Spleen (tissue), 11 donors: ENCODE results near the gene PDGFRB. TPM values are rescaled to one million over a fixed set of nuclear protein-coding genes. Genes with fewer than 3 reads are reported as not detected.

Source experiments
- DNase-seq: peaks from one replicate; pipeline ENCODE4 v3.0.0-alpha.2; 2020
- H3K27ac ChIP-seq, 8 donors: fragments of 200-600 bp; sonication (generic) in 7 of 8; 1 replicate in 4 of 8; 2 replicates in 4 of 8; pipeline versions ENCODE4 v1.5.0 to v1.8.0; 2016 to 2021; ENCODE audit warnings: inconsistent platforms in 4 of 8, mild to moderate bottlenecking in 4 of 8, moderate library complexity in 1 of 8
- H3K27me3 ChIP-seq, 7 donors: fragments of 200-600 bp; sonication (generic) in 6 of 7; replicated peaks in 1 of 7; 1 replicate in 4 of 7; 2 replicates in 3 of 7; pipeline versions ENCODE4 v1.5.0 to v1.8.0; 2016 to 2021; ENCODE audit warnings: inconsistent platforms in 3 of 7, mild to moderate bottlenecking in 1 of 7
- H3K36me3 ChIP-seq, 6 donors: fragments of 200-600 bp; sonication (generic) in 5 of 6; 1 replicate in 4 of 6; 2 replicates in 2 of 6; pipeline versions ENCODE4 v1.5.0 to v1.8.0; 2016 to 2021; ENCODE audit warnings: inconsistent platforms in 2 of 6
- H3K4me1 ChIP-seq, 6 donors: fragments of 200-600 bp; sonication (generic) in 5 of 6; 1 replicate in 3 of 6; 2 replicates in 3 of 6; pipeline versions ENCODE4 v1.5.0 to v1.8.0; 2016 to 2021; ENCODE audit warnings: inconsistent platforms in 3 of 6
- H3K4me3 ChIP-seq, 8 donors: fragments of 200-600 bp; sonication (generic) in 7 of 8; 1 replicate in 4 of 8; 2 replicates in 4 of 8; pipeline versions ENCODE4 v1.5.0 to v1.8.0; 2016 to 2021; ENCODE audit warnings: inconsistent platforms in 4 of 8, mild to moderate bottlenecking in 4 of 8, moderate library complexity in 2 of 8
- H3K9me3 ChIP-seq, 8 donors: fragments of 200-600 bp; sonication (generic) in 7 of 8; 1 replicate in 4 of 8; 2 replicates in 4 of 8; pipeline versions ENCODE4 v1.5.0 to v1.8.0; 2016 to 2021; ENCODE audit warnings: inconsistent platforms in 4 of 8
- POLR2A ChIP-seq, 3 donors: fragments of 450-650 bp; IDR thresholded peaks; one replicate each; pipeline ENCODE4 v1.5.1; 2017; ENCODE audit warnings: antibody characterized with exemption in 3 of 3, mild to moderate bottlenecking in 1 of 3
- POLR2AphosphoS5 ChIP-seq, 3 donors: sonication (generic); formaldehyde crosslinking; IDR thresholded peaks; one replicate each; pipeline ENCODE4 v1.5.1; 2017; ENCODE audit warnings: antibody characterized with exemption in 3 of 3
- WGBS, 5 donors: extraction: QIAGEN DNeasy Blood & Tissue Kit in 3 of 5; methylation state at CpG; one replicate each; pipeline versions ENCODE4 v1.1.5 to v1.1.7; 2013 to 2018; 5-methylcytosine and 5-hydroxymethylcytosine counted together
- intact Hi-C: fragments of 100-400 bp; cut with DNase I; formaldehyde crosslinking; loops from one replicate; pipeline ENCODE4 v1.15.0; 2023; ENCODE audit warnings: low total_unique reads
- polyA plus RNA-seq, 3 donors: library from polyadenylated mRNA; stranded (reverse); fragments of 200-250 nt; gene quantifications; one replicate each; pipeline ENCODE4 v1.2.1, GENCODE V29; 2013
- total RNA-seq, 7 donors: library from RNA; depleted of rRNA in 3 of 7; stranded (reverse); fragments of >200 nt in 3 of 7; fragmentation: NEBNext Ultra II Directional in 4 of 7; extraction: Animal tissue kit (Norgen Biotek cat#: 25700) in 4 of 7; gene quantifications; one replicate each; pipeline versions ENCODE4 v1.1.0 to v1.2.1, GENCODE V29; 2016 to 2021
- TF ChIP-seq, protein P1 (sequence below), 11 experiments: fragments of 200-600 bp in 7 of 11; fragments of 450-650 bp in 4 of 11; sonication (generic) in 4 of 11; IDR thresholded peaks in 8 of 11; conservative IDR thresholded peaks in 3 of 11; 1 replicate in 7 of 11; 2 replicates in 4 of 11; pipeline versions ENCODE4 v1.4.0 to v1.8.0; 2016 to 2021; ENCODE audit warnings: antibody characterized with exemption in 11 of 11, inconsistent platforms in 4 of 11, mild to moderate bottlenecking in 1 of 11
- donor health status: healthy with polysubstance abuse.
- donor health status: DM: no; HTN: no; CAD: no; lungs with moderate emphysema.
- donor health status: DM: no; HTN: no; CAD: no.
- donor health status: Bipolar disorder and iron deficiency.
- donor health status: healthy.
- donor health status: DM: no; HTN: no; CAD: no.
- donor health status: DM: yes; HTN: yes; CAD: no.

PDGFRB gene
- total and polyA plus RNA-seq, 10 donors = 12.8 to 144 (median 88.5) TPM

- no peak for TF ChIP-seq POLR2AphosphoS5 (IDR thresholded peaks at IDR 0.05)
- TF ChIP-seq POLR2A (IDR thresholded peaks at IDR 0.05) = no peak
- TF ChIP-seq, protein P1, sequence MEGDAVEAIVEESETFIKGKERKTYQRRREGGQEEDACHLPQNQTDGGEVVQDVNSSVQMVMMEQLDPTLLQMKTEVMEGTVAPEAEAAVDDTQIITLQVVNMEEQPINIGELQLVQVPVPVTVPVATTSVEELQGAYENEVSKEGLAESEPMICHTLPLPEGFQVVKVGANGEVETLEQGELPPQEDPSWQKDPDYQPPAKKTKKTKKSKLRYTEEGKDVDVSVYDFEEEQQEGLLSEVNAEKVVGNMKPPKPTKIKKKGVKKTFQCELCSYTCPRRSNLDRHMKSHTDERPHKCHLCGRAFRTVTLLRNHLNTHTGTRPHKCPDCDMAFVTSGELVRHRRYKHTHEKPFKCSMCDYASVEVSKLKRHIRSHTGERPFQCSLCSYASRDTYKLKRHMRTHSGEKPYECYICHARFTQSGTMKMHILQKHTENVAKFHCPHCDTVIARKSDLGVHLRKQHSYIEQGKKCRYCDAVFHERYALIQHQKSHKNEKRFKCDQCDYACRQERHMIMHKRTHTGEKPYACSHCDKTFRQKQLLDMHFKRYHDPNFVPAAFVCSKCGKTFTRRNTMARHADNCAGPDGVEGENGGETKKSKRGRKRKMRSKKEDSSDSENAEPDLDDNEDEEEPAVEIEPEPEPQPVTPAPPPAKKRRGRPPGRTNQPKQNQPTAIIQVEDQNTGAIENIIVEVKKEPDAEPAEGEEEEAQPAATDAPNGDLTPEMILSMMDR (IDR thresholded peaks at IDR 0.05 in 8 of 11, conservative IDR thresholded peaks at IDR 0.05 in 3 of 11) = no peak
- no peaks in the 10 kb centered on the region for H3K36me3 ChIP-seq
- no peaks in the 10 kb centered on the region for H3K9me3 ChIP-seq
- H3K4me1 ChIP-seq = peaks cover 0 to 16% (median 3%) of the 10 kb centered on the region in 6 donors
- intact Hi-C loops = no loop called here
- H3K4me3 ChIP-seq = no peak within 1 kb of the TSS
- WGBS, 5 donors = 4 to 20% (median 10%) methylated on average over 3 to 58 of the region's 58 CpGs
- peaks cover 0 to 58% (median 23%) of the 10 kb centered on the region in 7 donors for H3K27me3 ChIP-seq
- no peak for DNase-seq
- H3K27ac ChIP-seq = no peak within 1 kb of the TSS
These were observed 34.3 kb upstream of the PDGFRB start, which contains the start of gene SLC6A7 for GRCh38 chr5:150189728-150190502. SLC6A7 (plus strand) TSS chr5:150190062; CDS start chr5:150190328, 266 bp downstream.

- no peaks in the 10 kb centered on the region for H3K9me3 ChIP-seq
- intact Hi-C loops = no loop called here
- 50 to 69% (median 62%) methylated on average over 3 of the region's 3 CpGs for WGBS, 5 donors
- H3K4me3 ChIP-seq = no peak overlapping the region
- H3K27me3 ChIP-seq = peaks cover 0 to 58% (median 23%) of the 10 kb centered on the region in 7 donors
- DNase-seq = no peak
- H3K36me3 ChIP-seq = no peaks in the 10 kb centered on the region
- TF ChIP-seq, protein P1 (IDR thresholded peaks at IDR 0.05 in 8 of 11, conservative IDR thresholded peaks at IDR 0.05 in 3 of 11) = no peak
- no peak for TF ChIP-seq POLR2A (IDR thresholded peaks at IDR 0.05)
- TF ChIP-seq POLR2AphosphoS5 (IDR thresholded peaks at IDR 0.05) = no peak
- peaks cover 0 to 16% (median 3%) of the 10 kb centered on the region in 6 donors for H3K4me1 ChIP-seq
- no peak overlapping the region for H3K27ac ChIP-seq
These were observed 33.7 kb upstream of the PDGFRB start for GRCh38 chr5:150189326-150189725.

GRCh38 chr5:150188146-150188842 lies 32.6 kb upstream of the PDGFRB start:
- Histone ChIP-seq H3K36me3 (no peaks in the 10 kb centered on the region), H3K9me3 (no peaks in the 10 kb centered on the region), H3K27ac (no peak overlapping the region), H3K27me3 (peaks cover 0 to 58% (median 23%) of the 10 kb centered on the region in 7 donors), H3K4me3 (no peak overlapping the region), H3K4me1 (peaks cover 0 to 16% (median 3%) of the 10 kb centered on the region in 6 donors)
- WGBS, 5 donors = 46 to 61% (median 50%) methylated on average over 3 of the region's 3 CpGs
- DNase-seq = no peak
- intact Hi-C loops = no loop called here
- no peak for TF ChIP-seq POLR2AphosphoS5 (IDR thresholded peaks at IDR 0.05)
- no peak for TF ChIP-seq POLR2A (IDR thresholded peaks at IDR 0.05)
- TF ChIP-seq, protein P1 (IDR thresholded peaks at IDR 0.05 in 8 of 11, conservative IDR thresholded peaks at IDR 0.05 in 3 of 11) = no peak

DNA sequence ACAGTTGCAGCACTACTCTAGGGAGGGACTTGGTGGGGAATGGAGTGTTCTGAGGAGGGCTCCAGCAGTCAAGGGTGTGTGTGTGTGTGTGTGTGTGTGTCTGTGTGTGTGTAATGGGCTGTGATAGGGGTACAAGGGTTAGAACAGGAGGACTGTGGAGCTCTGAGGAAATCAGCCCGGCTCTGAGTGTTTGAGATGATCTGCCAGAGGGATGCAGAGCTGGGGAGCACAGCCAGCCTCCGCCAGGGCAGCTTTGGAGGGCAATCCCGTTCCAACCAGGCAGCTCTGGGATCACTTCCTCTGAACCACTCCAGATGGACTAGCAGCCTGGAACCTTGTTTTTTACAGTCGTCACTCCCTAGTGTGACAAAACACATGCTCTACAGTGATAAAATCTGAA lies 31.3 kb upstream of the PDGFRB start:
- H3K4me1 ChIP-seq = peaks cover 0 to 16% (median 3%) of the 10 kb centered on the region in 6 donors
- intact Hi-C loops = no loop called here
- no peak for DNase-seq
- no peak overlapping the region for H3K27ac ChIP-seq
- H3K4me3 ChIP-seq = no peak overlapping the region
- TF ChIP-seq POLR2AphosphoS5 (IDR thresholded peaks at IDR 0.05) (no peak), POLR2A (IDR thresholded peaks at IDR 0.05) (no peak)
- TF ChIP-seq, protein P1 (IDR thresholded peaks at IDR 0.05 in 8 of 11, conservative IDR thresholded peaks at IDR 0.05 in 3 of 11) = no peak
- 46 to 79% (median 70%) methylated on average over 4 of the region's 4 CpGs for WGBS, 5 donors
- H3K9me3 ChIP-seq = no peaks in the 10 kb centered on the region
- peaks cover 0 to 46% (median 23%) of the 10 kb centered on the region in 7 donors for H3K27me3 ChIP-seq
- H3K36me3 ChIP-seq = no peaks in the 10 kb centered on the region
